GM12874 (cell line): ENCODE results near the gene RIPOR3.
A peak's percentile ranks its signal among the peaks of the same experiment; 100 is the strongest.

ENCODE experiments used
- TF ChIP-seq, protein P1 (sequence below): IDR thresholded peaks from 2 replicates; pipeline ENCODE4 v1.5.1; 2011; ENCODE audit warnings: low read depth, mild to moderate bottlenecking, control low read depth, low read length, moderate library complexity; ENCODE audit not compliant: insufficient read depth

The RIPOR3 gene

DNA sequence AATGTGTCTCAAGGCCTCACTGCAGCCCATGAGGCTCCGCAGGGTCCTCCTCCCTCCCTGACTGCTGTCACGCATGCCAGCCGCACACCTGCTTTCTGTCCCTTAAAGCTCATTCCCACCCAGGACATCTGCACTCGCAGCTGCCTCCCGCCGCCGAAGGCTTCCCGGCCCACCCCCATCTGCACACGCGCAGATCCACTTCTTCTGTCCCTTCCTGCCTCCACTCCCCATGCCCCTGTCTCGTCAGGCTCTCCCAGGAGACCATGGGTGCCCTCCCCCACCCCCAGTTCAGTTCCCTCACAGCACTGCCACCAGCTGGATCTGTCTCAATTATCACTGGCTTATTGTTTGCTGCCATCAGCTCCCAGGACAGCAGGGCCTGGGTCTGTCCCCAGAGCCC is 63.0 kb downstream of the RIPOR3 start:
- TF ChIP-seq, protein P1, sequence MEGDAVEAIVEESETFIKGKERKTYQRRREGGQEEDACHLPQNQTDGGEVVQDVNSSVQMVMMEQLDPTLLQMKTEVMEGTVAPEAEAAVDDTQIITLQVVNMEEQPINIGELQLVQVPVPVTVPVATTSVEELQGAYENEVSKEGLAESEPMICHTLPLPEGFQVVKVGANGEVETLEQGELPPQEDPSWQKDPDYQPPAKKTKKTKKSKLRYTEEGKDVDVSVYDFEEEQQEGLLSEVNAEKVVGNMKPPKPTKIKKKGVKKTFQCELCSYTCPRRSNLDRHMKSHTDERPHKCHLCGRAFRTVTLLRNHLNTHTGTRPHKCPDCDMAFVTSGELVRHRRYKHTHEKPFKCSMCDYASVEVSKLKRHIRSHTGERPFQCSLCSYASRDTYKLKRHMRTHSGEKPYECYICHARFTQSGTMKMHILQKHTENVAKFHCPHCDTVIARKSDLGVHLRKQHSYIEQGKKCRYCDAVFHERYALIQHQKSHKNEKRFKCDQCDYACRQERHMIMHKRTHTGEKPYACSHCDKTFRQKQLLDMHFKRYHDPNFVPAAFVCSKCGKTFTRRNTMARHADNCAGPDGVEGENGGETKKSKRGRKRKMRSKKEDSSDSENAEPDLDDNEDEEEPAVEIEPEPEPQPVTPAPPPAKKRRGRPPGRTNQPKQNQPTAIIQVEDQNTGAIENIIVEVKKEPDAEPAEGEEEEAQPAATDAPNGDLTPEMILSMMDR: no peak

GRCh38 chr20:50627747-50628146 is 63.6 kb downstream of the RIPOR3 start:
- TF ChIP-seq, protein P1: no peak

GRCh38 chr20:50625986-50626677 is 65.2 kb downstream of the RIPOR3 start:
- TF ChIP-seq, protein P1: peak; percentile 53

DNA sequence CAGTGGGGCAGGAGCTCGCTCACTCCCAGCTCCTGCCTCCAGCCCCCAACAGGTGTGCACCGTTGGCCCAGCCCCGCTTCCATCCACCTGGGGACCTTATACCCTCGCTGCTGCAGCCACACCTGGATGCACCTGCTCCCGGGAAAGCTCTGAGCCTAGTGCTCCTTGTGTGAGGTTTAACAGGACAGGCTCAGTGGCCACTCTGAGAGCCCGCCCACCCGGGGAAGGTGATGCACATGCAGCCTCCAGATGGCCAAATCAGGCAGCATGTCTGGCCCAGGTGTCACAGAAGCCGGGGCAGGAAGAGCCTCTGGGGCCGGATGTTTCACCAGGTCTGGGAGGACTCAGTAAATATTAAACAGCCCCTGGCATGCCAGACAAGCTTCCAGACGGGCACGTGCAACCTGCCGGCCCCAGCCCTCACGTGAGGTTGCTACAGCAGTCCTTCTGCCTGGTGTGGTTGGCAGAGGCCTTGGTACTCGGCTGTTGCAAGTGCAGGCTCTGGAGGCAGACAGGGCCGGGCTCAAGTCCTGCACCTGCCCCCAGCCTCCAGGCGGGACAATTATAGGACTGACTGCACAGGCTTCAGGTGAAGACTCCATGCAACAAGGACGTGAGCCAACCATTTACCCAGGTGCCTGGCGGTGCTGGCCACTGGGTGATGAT is 66.9 kb downstream of the RIPOR3 start:
- TF ChIP-seq, protein P1: no peak

DNA sequence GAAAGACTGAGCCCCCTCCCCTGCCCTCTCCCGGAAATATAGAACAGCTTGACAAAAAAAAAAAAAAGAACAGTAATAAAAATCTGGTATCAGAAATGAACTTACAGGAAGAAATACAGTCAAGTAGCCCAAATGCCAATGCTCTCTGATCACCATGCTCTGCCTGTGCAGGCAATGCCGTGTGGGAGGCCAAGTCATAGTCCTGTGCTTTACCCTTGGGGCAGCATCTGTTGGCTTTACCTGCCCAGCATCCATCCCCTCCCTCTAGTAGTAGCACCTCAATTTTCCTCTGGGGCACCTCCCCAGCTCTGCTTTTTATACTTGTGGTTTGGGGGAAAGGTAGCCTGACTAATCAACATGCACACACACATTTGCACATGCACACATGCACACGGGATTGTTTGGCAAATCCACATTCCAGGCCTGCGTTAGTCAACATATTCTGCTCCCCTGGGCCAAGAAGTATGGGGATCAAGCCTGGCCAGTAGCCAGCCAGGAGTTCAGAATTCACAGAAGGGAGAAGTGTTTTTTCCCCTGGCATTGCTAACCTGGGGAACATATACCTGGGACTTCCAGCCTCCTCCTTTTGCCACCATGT is 70.2 kb downstream of the RIPOR3 start:
- TF ChIP-seq, protein P1: no peak

DNA sequence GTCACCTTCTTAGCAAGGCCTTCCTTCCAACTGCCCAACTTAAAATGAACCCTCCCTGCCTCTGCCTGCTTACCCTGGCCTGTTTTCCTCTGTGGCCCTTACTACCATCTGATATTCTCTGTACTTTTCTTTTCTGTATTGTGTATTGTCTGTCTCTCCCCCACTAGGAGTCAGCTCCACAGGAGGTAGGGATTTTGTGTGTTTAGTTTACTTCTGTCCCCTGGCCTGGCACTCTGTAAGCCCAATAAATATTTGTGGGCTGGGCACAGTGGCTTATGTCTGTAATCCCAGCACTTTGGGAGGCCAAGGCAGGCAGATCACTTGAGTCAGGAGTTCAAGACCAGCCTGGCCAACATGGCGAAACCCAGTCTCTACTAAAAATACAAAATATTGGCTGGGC is 72.8 kb downstream of the RIPOR3 start:
- TF ChIP-seq, protein P1: no peak

- TF ChIP-seq, protein P1: no peak
These were observed 74.3 kb downstream of the RIPOR3 start for GRCh38 chr20:50617022-50617421.
